ENCODE data around the gene AMN1.

Gene AMN1

DNA sequence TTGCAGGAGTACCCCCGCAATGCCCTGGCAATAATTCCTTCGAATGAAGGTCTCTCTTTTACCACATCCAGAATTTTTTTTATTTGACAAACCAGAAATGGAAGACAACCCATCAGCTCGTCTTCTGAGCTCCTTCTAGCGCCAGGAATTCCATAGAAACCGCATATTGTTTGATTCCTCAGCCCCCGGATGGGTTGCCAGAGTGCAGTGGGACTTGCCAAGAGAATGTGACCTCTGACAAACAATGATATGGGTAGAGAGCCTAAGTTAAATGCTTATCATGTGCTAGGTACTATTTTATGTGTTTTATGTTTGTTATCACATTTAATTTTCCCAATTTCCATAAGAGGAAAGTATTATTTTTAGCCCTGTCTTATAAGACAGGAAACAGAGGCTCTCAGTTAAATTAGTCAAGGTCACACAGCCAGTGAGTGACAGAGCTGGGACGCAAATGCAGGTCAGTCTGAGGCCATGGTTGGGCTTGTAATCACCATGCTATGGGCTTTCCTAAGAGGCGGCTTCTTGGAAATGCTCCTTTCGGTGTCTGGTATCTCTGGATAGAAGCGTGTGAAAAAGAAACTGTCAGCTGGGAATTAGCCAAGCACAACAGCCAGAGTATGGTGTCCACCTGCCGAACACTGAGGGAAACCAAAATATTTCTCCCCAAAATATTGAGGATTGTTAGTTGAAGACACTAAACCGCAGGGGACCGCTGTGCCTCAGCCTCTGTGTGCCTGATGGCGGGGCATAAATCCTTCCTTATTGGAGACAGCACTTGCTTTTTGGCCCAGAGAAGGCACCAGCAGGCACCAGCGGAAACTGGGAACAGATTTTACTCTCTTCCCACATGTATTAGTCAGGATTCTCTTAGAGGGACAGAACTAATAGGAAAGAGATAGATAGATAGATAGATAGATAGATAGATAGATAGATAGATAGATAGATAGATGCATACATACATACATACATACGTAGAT, 98.8 kb downstream of the AMN1 start:
- no peak for DNase-seq (ENCODE audit: low spot score)

DNA sequence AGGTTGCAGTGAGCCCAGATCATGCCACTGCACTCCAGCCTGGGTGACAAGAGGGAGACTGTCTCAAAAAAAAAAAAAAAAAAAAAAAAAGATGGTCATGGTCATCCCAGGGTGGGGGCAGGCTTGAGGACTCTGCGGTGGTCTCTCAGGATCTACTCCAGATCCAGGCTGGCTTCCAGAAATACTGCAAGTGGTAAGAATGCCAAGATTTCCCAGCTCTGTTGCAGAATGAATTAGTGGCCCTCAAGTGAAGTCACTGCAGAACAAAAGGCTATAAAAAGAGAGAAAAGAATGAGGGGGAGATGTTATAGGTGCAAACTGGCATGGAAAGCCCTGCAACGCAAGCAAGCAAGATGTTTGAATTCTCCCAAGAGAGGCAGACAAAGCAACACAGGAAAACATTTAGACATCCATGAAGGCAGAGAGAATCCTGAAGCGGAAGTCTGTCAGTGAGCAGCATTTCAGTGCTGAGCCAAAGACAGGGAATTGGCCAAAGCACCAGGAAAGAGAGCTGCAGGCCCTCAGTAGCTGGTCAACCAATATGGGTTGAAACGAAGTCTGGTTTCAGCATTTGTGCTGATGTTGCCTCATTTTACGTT, 101.3 kb downstream of the AMN1 start:
- no peak for DNase-seq (ENCODE audit: low spot score)

DNA sequence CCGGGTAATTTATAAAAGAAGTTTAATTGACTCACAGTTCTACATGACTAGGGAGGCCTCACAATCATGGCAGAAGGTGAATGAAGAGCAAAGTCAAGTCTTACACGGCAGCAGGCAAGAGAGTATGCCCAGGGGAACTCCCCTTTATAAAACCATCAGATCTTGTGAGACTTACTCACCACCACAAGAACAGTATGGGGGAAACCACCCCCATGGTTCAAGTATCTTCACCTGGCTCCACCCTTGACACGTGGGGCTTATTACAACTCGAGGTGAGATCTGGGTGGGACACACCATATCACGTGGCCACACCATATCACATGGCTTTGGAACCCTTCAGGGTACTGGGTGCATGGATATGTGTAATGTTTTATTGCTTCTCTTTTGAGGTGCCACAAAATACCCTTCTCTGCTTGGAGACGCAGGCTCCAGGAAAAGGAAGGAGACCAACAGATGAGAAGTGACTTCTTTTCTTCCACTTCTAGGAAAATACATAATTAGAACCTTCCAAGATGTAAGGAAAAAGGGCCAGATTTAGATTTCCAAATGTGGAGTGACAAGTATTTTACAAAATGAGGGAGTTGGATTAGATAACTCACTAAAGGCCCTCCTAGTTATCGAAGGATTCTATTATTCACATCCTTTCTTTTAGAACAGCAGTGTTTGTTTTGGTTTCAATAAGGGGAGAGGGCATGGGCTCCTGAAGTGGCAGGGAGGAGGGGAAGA, 102.4 kb downstream of the AMN1 start:
- no peak for DNase-seq (ENCODE audit: low spot score)

DNA sequence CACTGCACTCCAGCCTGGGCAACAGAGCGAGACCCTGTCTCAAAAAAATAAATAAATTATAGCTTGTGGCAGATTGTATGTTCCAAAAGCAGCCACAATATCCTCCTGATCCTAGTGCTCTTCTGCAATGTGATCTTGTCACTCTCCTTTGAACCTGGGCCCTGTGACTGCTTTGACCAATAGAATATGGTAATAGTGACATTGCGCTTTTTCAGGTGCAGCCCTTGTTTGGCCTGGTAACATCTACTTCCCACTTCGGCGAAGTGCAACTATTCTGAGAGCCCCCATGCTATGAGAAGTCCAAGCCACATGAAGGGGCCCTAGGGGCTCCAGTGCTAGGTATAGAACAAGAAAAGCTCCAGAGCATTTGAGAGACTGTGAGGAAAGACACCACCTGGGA, 106.8 kb downstream of the AMN1 start:
- DNase-seq (ENCODE audit: low spot score), result no peak

Data from CD4-positive, alpha-beta T cell treated with Interleukin-6 at 100 ng/mL for 8 hours (primary cell).